Activated naive CD8-positive, alpha-beta T cell (primary cell): ENCODE data around the gene GLCCI1.
A peak's percentile ranks its signal among the peaks of the same experiment; 100 is the strongest.

Experiments
- H3K27ac Mint-ChIP-seq: one replicate; pipeline ENCODE4 v1.8.0; 2021; ENCODE audit warnings: mixed read lengths
- H3K27me3 Mint-ChIP-seq: one replicate; pipeline ENCODE4 v1.8.0; 2021; ENCODE audit warnings: mixed read lengths
- H3K36me3 Mint-ChIP-seq: one replicate; pipeline ENCODE4 v1.8.0; 2021; ENCODE audit warnings: mixed read lengths
- H3K4me1 Mint-ChIP-seq: one replicate; pipeline ENCODE4 v1.8.0; 2021; ENCODE audit warnings: low read depth, mixed read lengths
- H3K4me3 Mint-ChIP-seq: one replicate; pipeline ENCODE4 v1.8.0; 2021; ENCODE audit warnings: mild to moderate bottlenecking, mixed read lengths
- H3K9me3 Mint-ChIP-seq: one replicate; pipeline ENCODE4 v1.8.0; 2021; ENCODE audit warnings: low read depth, mixed read lengths

The GLCCI1 gene

DNA sequence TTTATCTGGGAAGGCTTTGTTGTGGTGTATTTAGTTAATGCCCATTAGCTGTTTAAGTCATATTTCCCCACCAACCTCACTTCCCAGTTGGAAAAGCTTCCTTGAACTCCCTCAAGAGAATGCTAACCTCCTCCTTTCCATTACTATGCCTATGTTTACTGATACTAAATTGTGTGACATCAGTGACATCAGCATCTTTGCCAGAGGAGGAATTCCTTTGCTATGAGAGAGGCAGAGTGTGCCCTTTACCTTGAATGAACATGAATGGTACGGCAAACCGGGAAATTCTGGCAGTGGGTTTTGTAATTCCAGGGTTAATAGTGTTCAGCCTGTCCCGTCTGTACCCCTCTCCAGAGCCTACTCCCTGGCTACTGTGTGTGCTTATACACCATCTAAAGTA lies 22.1 kb upstream of the GLCCI1 start:
- peaks cover 18% of the 10 kb centered on the region for H3K4me1 Mint-ChIP-seq
- H3K4me3 Mint-ChIP-seq, result no peak overlapping the region
- peaks cover 7% of the 10 kb centered on the region for H3K9me3 Mint-ChIP-seq
- peaks cover 4% of the 10 kb centered on the region for H3K36me3 Mint-ChIP-seq
- H3K27ac Mint-ChIP-seq, result no peak overlapping the region
- no peaks in the 10 kb centered on the region for H3K27me3 Mint-ChIP-seq

DNA sequence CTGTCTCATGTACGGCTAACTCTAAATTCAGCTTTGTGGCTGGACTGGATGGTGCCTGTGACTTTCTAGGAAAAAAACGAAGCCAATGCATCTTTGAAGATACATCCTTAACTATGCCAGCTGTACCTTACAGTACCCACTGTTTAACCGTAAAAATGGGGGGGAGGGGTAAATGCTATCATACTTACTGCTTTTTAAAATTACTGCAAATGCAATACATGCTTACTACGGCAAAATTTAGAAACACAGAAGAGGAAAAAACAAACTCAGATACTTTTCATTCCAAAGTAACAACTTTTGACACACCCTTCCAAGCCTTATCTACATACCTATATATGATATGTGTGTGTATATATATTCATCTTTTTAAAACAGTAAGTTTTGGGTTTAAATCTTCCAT lies 20.4 kb upstream of the GLCCI1 start:
- Mint-ChIP-seq H3K27me3 (no peaks in the 10 kb centered on the region), H3K36me3 (peaks cover 4% of the 10 kb centered on the region)

DNA sequence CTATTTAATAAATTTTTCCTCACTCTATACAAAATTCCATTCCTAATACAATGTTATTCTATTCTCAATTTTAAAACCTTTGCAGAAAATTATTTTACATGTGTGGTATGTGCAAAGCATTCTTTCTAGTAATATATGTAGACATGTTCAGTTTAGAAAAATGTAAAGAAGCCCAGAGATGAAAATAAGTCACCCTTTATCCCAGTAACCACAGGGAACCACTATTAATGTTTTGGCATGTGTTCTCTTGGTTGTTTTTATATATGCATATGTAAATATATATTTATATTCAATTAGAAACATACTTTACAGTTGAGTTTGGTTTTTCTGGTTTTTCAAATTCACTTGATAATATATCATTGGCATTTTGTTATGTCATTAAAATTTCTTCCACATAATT lies 14.8 kb upstream of the GLCCI1 start:
- Mint-ChIP-seq H3K9me3 (peaks cover 7% of the 10 kb centered on the region), H3K27me3 (no peaks in the 10 kb centered on the region), H3K27ac (no peak overlapping the region), H3K36me3 (peaks cover 4% of the 10 kb centered on the region), H3K4me1 (no peaks in the 10 kb centered on the region), H3K4me3 (no peak overlapping the region)

More for the DNA sequence above, 20.4 kb upstream of the GLCCI1 start:
- H3K27ac Mint-ChIP-seq, result no peak overlapping the region
- H3K9me3 Mint-ChIP-seq, result peaks cover 7% of the 10 kb centered on the region
- H3K4me3 Mint-ChIP-seq, result no peak overlapping the region
- peaks cover 18% of the 10 kb centered on the region for H3K4me1 Mint-ChIP-seq

- H3K9me3 Mint-ChIP-seq, result no peaks in the 10 kb centered on the region
Observed at GRCh38 chr7:7956531-7957128, 12.0 kb upstream of the GLCCI1 start.

GRCh38 chr7:7957513-7957912 lies 11.1 kb upstream of the GLCCI1 start:
- H3K4me3 Mint-ChIP-seq, result no peak overlapping the region
- no peaks in the 10 kb centered on the region for H3K27me3 Mint-ChIP-seq
- H3K27ac Mint-ChIP-seq, result no peak overlapping the region
- no peaks in the 10 kb centered on the region for H3K4me1 Mint-ChIP-seq
- H3K36me3 Mint-ChIP-seq, result no peaks in the 10 kb centered on the region
- H3K9me3 Mint-ChIP-seq, result no peaks in the 10 kb centered on the region

More at GRCh38 chr7:7956531-7957128, 12.0 kb upstream of the GLCCI1 start:
- Mint-ChIP-seq H3K27ac (no peak overlapping the region), H3K4me3 (no peak overlapping the region), H3K27me3 (no peaks in the 10 kb centered on the region), H3K4me1 (no peaks in the 10 kb centered on the region), H3K36me3 (no peaks in the 10 kb centered on the region)

DNA sequence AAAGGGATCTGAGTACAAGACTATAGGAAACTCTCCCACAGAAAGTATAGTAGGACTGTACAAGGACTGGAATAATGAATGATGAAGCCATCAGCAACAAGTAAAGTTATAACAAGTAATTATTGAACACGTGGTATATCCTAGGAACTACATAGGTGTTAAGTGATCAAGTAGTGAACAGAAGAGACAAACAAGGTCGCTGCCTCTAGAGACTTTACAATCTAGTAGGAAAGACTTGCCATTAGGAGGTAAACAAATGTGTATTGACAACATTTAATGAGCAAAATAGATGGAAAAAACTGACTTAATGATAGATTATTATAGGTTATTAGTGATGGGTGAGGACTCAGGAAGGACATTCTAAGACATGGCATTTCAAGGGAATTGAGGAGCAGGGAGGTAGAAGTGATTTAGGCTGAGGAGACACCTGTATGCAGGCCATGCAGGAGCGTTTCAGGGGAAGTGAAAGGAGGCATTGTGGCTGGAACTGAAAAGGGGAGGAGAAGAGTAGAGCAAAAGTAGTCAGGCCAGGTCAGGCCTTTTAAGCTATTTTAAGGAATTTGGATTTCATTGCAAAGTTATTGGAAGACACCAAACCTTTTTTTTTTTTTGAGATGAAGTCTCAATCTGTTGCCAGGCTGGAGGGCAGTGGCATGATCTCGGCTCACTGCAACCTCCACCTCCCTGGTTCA lies 8.5 kb upstream of the GLCCI1 start:
- no peaks in the 10 kb centered on the region for H3K27me3 Mint-ChIP-seq
- H3K27ac Mint-ChIP-seq, result no peak overlapping the region

DNA sequence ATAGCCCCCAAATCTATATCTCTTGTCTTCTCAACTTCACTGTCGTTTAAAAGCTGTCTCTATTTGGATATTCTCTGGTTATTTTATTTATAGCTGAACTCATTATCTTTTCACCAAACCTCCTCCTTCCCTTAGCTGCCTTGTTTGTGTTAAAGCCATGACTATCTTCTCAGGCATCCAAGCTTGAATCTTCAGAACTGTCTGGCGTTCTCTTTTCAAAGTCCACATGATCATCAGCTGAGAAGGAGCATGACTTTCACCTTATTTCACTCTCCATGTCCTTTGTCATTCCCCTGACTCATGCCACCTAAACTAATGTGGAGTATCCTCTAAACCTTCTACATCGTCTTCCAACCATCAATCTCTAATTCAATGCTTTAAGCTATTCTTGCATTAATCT lies 5.7 kb upstream of the GLCCI1 start:
- Mint-ChIP-seq H3K27me3 (no peaks in the 10 kb centered on the region), H3K4me1 (peaks cover 22% of the 10 kb centered on the region), H3K36me3 (no peaks in the 10 kb centered on the region), H3K4me3 (no peak overlapping the region), H3K27ac (no peak overlapping the region), H3K9me3 (no peaks in the 10 kb centered on the region)

More for the DNA sequence above, 8.5 kb upstream of the GLCCI1 start:
- no peaks in the 10 kb centered on the region for H3K9me3 Mint-ChIP-seq
- no peaks in the 10 kb centered on the region for H3K36me3 Mint-ChIP-seq
- H3K4me3 Mint-ChIP-seq, result no peak overlapping the region
- H3K4me1 Mint-ChIP-seq, result peaks cover 7% of the 10 kb centered on the region

DNA sequence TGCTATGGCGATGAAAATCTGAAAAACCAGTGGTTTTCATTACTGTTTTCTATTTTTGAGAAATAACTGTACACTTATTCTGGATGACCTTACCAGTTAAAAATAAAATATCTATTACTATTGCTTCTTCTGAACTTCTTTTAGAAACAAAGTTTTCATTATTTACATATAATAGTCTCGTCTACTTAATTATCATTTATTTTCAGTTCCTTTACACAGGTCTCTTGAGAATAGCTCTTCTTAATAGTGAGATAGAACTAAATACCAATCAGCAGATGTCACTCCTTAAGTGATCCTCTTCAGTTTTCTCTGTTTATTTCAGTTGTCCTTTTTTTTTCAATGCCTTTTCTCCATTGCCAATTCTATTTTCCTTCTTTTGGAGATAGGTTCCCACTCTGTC lies 4.3 kb upstream of the GLCCI1 start:
- Mint-ChIP-seq H3K9me3 (no peaks in the 10 kb centered on the region), H3K4me1 (peaks cover 28% of the 10 kb centered on the region), H3K4me3 (no peak overlapping the region), H3K27ac (no peak overlapping the region), H3K36me3 (no peaks in the 10 kb centered on the region), H3K27me3 (no peaks in the 10 kb centered on the region)

- Mint-ChIP-seq H3K4me1 (peaks cover 28% of the 10 kb centered on the region), H3K27me3 (no peaks in the 10 kb centered on the region), H3K9me3 (no peaks in the 10 kb centered on the region), H3K4me3 (no peak overlapping the region), H3K36me3 (no peaks in the 10 kb centered on the region), H3K27ac (no peak overlapping the region)
Observed at GRCh38 chr7:7964691-7965090, 3.9 kb upstream of the GLCCI1 start.

DNA sequence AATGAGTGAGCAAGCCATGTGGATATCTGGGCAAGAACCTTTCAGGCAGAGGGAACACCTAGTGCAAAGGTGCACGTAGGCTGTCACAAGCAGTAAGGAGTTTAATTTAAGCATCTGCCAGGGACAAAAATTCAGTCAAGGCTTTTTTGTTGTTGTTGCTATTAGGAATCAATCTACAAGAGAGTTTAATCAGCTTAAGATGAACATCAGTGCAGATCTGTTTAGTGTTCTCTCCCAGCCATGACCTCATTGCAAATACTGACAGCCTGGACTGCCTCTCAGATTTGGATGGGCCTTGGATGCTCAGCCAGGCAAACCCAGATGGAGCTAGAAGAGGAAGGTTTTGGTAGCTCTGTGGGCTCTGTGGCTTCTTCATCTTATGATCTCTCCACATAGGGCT lies 3.3 kb upstream of the GLCCI1 start:
- H3K9me3 Mint-ChIP-seq, result no peaks in the 10 kb centered on the region
- H3K4me1 Mint-ChIP-seq, result peaks cover 28% of the 10 kb centered on the region
- no peak overlapping the region for H3K27ac Mint-ChIP-seq
- H3K27me3 Mint-ChIP-seq, result no peaks in the 10 kb centered on the region
- H3K4me3 Mint-ChIP-seq, result no peak overlapping the region
- no peaks in the 10 kb centered on the region for H3K36me3 Mint-ChIP-seq

- Mint-ChIP-seq H3K4me3 (no peak overlapping the region), H3K36me3 (no peaks in the 10 kb centered on the region), H3K4me1 (peaks cover 28% of the 10 kb centered on the region), H3K9me3 (no peaks in the 10 kb centered on the region), H3K27me3 (no peaks in the 10 kb centered on the region), H3K27ac (no peak overlapping the region)
Observed at GRCh38 chr7:7966141-7966734, 2.4 kb upstream of the GLCCI1 start.

DNA sequence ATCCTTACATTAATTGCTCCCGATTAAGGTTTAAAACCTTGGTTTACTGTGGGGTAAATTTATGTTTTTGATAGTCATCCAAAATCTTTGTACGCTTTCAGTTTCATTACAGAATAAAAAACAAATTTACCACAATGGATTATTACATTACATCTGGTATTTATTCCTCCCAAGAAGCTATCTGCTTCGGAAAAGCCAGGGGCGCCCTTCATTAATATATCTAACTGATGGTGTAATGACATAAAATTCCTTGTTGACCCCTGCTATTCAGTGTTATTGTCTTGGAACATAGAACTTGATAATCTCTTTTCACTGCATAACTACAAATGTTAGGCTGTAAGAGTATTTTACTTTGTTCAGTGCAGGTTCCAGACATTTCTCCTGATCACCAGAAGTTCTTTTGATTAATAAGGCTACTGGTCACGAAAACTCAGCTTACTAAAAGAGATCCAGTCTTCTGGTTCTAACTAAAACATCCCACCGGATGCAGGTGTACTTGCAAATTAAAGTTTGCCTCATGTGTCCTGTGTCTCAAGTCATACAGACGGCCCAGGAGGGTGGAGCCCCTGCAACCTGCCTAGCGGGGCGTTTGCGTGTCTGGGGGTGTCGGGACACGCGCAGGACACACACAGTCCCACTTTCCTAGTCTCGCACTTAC lies 581 bp upstream of the GLCCI1 start:
- Mint-ChIP-seq H3K27me3 (no peaks in the 10 kb centered on the region), H3K4me3 (peak overlapping the region; percentile 97), H3K9me3 (no peaks in the 10 kb centered on the region), H3K27ac (peak overlapping the region; percentile 97), H3K4me1 (peaks cover 31% of the 10 kb centered on the region), H3K36me3 (no peaks in the 10 kb centered on the region)

- Mint-ChIP-seq H3K27me3 (no peaks in the 10 kb centered on the region), H3K4me1 (peaks cover 35% of the 10 kb centered on the region), H3K9me3 (no peaks in the 10 kb centered on the region), H3K36me3 (no peaks in the 10 kb centered on the region), H3K27ac (no peak overlapping the region), H3K4me3 (peak overlapping the region; percentile 63)
Observed at GRCh38 chr7:7969306-7970236, 975 bp downstream of the GLCCI1 start.

DNA sequence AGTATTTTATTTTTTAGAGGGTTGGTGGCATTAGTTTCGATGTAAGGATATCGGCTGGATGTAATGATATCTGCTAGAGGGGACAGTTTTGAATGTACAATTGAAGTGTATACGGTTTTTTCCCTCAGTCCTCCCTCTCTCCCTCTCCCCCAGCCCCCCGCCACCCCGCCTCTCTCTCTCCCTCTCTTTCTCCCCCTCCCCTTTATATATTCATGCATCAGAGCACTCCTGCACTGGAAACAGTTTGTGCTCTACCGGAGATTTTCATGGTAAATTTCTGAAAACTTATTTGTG lies 1.6 kb downstream of the GLCCI1 start:
- no peak overlapping the region for H3K4me3 Mint-ChIP-seq
- no peaks in the 10 kb centered on the region for H3K27me3 Mint-ChIP-seq
- H3K36me3 Mint-ChIP-seq, result no peaks in the 10 kb centered on the region

More for the DNA sequence above, 1.6 kb downstream of the GLCCI1 start:
- Mint-ChIP-seq H3K9me3 (no peaks in the 10 kb centered on the region), H3K27ac (no peak overlapping the region), H3K4me1 (peaks cover 35% of the 10 kb centered on the region)
